Smooth muscle cell (in vitro differentiated cells): ENCODE data around the gene AFF3. TPM values are rescaled to one million over a fixed set of nuclear protein-coding genes. Genes with fewer than 3 reads are reported as not detected.

Source experiments
- DNase-seq: peaks from one replicate; lab custom pipeline; 2025; ENCODE audit not compliant: unreplicated experiment; lab: John Stamatoyannopoulos, UW
- H2AFZ ChIP-seq: fragments of 200-600 bp; sonication (generic); 2 replicates; pipeline ENCODE4 v1.6.0; 2016; ENCODE audit warnings: antibody characterized with exemption, low read depth, mild to moderate bottlenecking
- H3F3A ChIP-seq: fragments of 200-600 bp; sonication (generic); 2 replicates; pipeline ENCODE4 v1.6.0; 2017; ENCODE audit warnings: antibody characterized with exemption, low read depth
- H3K27ac ChIP-seq: fragments of 200-600 bp; sonication (generic); 2 replicates; pipeline ENCODE4 v1.5.1; 2016; ENCODE audit warnings: low read depth, mild to moderate bottlenecking
- H3K27me3 ChIP-seq: fragments of 200-600 bp; sonication (generic); 2 replicates; pipeline ENCODE4 v1.6.1; 2016; ENCODE audit warnings: low read depth, mild to moderate bottlenecking
- H3K36me3 ChIP-seq: fragments of 200-600 bp; sonication (generic); 2 replicates; pipeline ENCODE4 v1.5.1; 2016; ENCODE audit warnings: low read depth
- H3K4me1 ChIP-seq: fragments of 200-600 bp; sonication (generic); 2 replicates; pipeline ENCODE4 v1.5.1; 2016; ENCODE audit warnings: low read depth
- H3K4me2 ChIP-seq: fragments of 200-600 bp; sonication (generic); 2 replicates; pipeline ENCODE4 v1.6.0; 2016; ENCODE audit warnings: mild to moderate bottlenecking
- H3K4me3 ChIP-seq: fragments of 200-600 bp; sonication (generic); 2 replicates; pipeline ENCODE4 v1.5.1; 2016; ENCODE audit warnings: mild to moderate bottlenecking
- H3K79me2 ChIP-seq: fragments of 200-600 bp; sonication (generic); 2 replicates; pipeline ENCODE4 v1.6.0; 2016; ENCODE audit warnings: low read depth, mild to moderate bottlenecking
- H3K9ac ChIP-seq: fragments of 200-600 bp; sonication (generic); 2 replicates; pipeline ENCODE4 v1.6.0; 2016; ENCODE audit warnings: low read depth
- H3K9me3 ChIP-seq: fragments of 200-600 bp; sonication (generic); replicated peaks from 2 replicates; pipeline ENCODE4 v1.5.1; 2016; ENCODE audit warnings: low read depth
- H4K20me1 ChIP-seq: fragments of 200-600 bp; sonication (generic); 2 replicates; pipeline ENCODE4 v1.6.0; 2016; ENCODE audit warnings: low read depth
- CTCF ChIP-seq: fragments of 200-600 bp; sonication (generic); IDR thresholded peaks from 2 replicates; pipeline ENCODE4 v1.5.1; 2017; ENCODE audit warnings: borderline replicate concordance, mild to moderate bottlenecking, antibody characterized with exemption; ENCODE audit not compliant: insufficient read depth, poor library complexity, severe bottlenecking
- WGBS: methylation state at CpG from one replicate; pipeline ENCODE4 v1.1.7; 2016; ENCODE audit warnings: low lambda C conversion rate; 5-methylcytosine and 5-hydroxymethylcytosine counted together
- polyA plus RNA-seq: library from polyadenylated mRNA; unstranded; fragments of >200 nt; fragmentation: Nextera tagmentation; extraction: Ambion mirVana; gene quantifications from 2 replicates; pipeline ENCODE4 v1.2.1, GENCODE V29; 2016
- total RNA-seq: library from RNA; depleted of rRNA; stranded (reverse); fragments of >200 nt; gene quantifications from 2 replicates; pipeline ENCODE4 v1.2.3, GENCODE V29; 2014

AFF3 gene
- total and polyA plus RNA-seq, 2 experiments from 2014 or later = 0.27 to 0.39 TPM

- Histone ChIP-seq H3K4me2 (no peak overlapping the region), H3K79me2 (no peaks in the 10 kb centered on the region), H3F3A (no peaks in the 10 kb centered on the region), H3K27ac (no peak overlapping the region), H3K9ac (no peak overlapping the region), H2AFZ (no peak overlapping the region), H3K27me3 (peaks cover 34% of the 10 kb centered on the region), H3K4me3 (no peak overlapping the region), H3K36me3 (no peaks in the 10 kb centered on the region), H4K20me1 (no peaks in the 10 kb centered on the region), H3K9me3 (no peaks in the 10 kb centered on the region), H3K4me1 (no peaks in the 10 kb centered on the region)
- 87% methylated on average over 2 of the region's 2 CpGs for WGBS
- no peak for DNase-seq
- no peak for TF ChIP-seq CTCF
These were observed 108.4 kb downstream of the AFF3 start for GRCh38 chr2:100033976-100034375.

- DNase-seq = no peak
- Histone ChIP-seq H3K9me3 (no peaks in the 10 kb centered on the region), H4K20me1 (no peaks in the 10 kb centered on the region), H3K79me2 (no peaks in the 10 kb centered on the region), H3K4me2 (no peak overlapping the region), H3K4me1 (no peaks in the 10 kb centered on the region), H3K27me3 (peaks cover 43% of the 10 kb centered on the region), H3K9ac (no peak overlapping the region), H3K36me3 (no peaks in the 10 kb centered on the region), H3K27ac (no peak overlapping the region), H2AFZ (no peak overlapping the region), H3F3A (no peaks in the 10 kb centered on the region), H3K4me3 (no peak overlapping the region)
- WGBS = 83% methylated on average over 2 of the region's 2 CpGs
- no peak for TF ChIP-seq CTCF
These were observed 110.8 kb downstream of the AFF3 start for GRCh38 chr2:100031604-100032003.

GRCh38 chr2:100029460-100029859 lies 112.9 kb downstream of the AFF3 start:
- no peaks in the 10 kb centered on the region for H3F3A ChIP-seq
- DNase-seq = no peak
- peaks cover 24% of the 10 kb centered on the region for H3K27me3 ChIP-seq
- H3K9ac ChIP-seq = no peak overlapping the region
- no peaks in the 10 kb centered on the region for H4K20me1 ChIP-seq
- WGBS = 83% methylated on average over 6 of the region's 6 CpGs
- H2AFZ ChIP-seq = no peak overlapping the region
- TF ChIP-seq CTCF = no peak
- H3K27ac ChIP-seq = no peak overlapping the region
- no peaks in the 10 kb centered on the region for H3K4me1 ChIP-seq
- H3K79me2 ChIP-seq = no peaks in the 10 kb centered on the region
- no peak overlapping the region for H3K4me3 ChIP-seq
- no peak overlapping the region for H3K4me2 ChIP-seq
- H3K9me3 ChIP-seq = no peaks in the 10 kb centered on the region
- H3K36me3 ChIP-seq = no peaks in the 10 kb centered on the region

GRCh38 chr2:100021791-100022340 lies 120.5 kb downstream of the AFF3 start:
- Histone ChIP-seq H3K27me3 (peaks cover 6% of the 10 kb centered on the region), H3K4me1 (no peaks in the 10 kb centered on the region), H3K4me2 (no peak overlapping the region), H3K79me2 (no peaks in the 10 kb centered on the region), H3F3A (peaks cover 10% of the 10 kb centered on the region), H3K36me3 (no peaks in the 10 kb centered on the region), H3K4me3 (no peak overlapping the region), H3K9ac (no peak overlapping the region), H2AFZ (no peak overlapping the region), H3K9me3 (no peaks in the 10 kb centered on the region), H4K20me1 (no peaks in the 10 kb centered on the region), H3K27ac (no peak overlapping the region)
- 89% methylated on average over 3 of the region's 3 CpGs for WGBS
- DNase-seq = no peak
- no peak for TF ChIP-seq CTCF
